HG03565 (cell line): ENCODE data around the gene SOX30.
"Not testable (repeated sequence)": the region's sequence is repeated elsewhere in the genome, so short reads cannot be mapped to it uniquely, and the experiment has no call there.

Experiments
- ATAC-seq: cut with Tn5 transposase; IDR thresholded peaks from one replicate; pipeline ENCODE4 v1.9.1; 2021; ENCODE audit warnings: mild to moderate bottlenecking, moderate library complexity; ENCODE audit not compliant: unreplicated experiment

SOX30 gene

DNA sequence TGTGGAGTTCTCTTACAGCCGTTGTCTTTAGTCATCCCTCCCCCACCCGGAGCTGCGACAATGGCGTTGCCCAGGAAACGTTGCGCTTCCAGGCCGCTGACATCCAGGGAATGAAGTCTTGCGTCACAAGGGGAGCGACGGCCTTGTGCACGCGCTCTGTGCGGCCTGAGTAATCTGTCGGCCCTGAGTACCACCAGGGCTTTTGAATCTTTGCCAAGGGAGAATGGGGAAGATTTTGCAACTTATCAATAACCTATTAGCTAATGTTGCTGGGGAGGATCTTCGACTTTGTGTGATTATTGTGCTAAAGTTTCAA, at the start of gene SOX30:
Gene SOX30 (minus strand): TSS at position 62 of the 316 bp plus-strand sequence. CDS start 360 bp downstream, outside the sequence.
- no peak for ATAC-seq

DNA sequence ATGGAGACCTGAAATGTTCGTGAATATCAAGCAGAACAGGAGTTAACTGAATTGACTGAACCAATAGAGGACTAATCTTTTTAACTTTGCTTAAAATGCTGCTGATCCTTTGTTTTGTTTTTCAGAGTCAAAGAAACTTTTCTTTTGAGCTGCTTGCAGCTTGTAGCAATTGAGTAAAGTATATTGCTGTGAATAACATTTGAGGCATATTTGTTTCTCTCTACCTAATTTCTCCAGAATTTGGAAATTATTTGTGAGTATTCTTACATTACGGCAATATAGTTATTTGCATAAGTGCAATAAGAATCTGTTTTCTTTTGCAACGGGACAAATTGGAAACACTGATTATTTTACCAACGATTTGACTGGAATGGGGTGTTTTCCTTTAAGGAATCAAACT, 46.4 kb upstream of the SOX30 start:
- ATAC-seq = not testable (repeated sequence)

DNA sequence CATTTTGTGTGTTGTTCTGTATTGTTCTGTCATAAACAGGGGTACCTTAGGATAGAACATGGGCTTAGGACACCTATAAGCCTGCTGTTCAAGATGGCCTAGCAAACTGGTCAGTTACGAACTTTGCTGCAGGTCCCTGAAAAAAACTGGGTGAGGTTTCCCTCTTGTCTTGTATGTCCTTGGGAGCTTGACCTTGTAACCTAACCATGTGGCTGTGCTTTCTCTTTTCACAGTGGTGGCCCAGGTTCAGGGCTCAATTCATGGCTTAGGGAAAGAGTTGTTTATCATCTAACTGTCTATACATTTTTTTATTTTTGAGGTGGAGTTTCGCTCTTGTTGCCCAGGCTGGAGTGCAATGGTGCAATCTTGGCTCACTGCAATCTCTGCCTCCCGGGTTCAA, 43.9 kb upstream of the SOX30 start:
- ATAC-seq = not testable (repeated sequence)

DNA sequence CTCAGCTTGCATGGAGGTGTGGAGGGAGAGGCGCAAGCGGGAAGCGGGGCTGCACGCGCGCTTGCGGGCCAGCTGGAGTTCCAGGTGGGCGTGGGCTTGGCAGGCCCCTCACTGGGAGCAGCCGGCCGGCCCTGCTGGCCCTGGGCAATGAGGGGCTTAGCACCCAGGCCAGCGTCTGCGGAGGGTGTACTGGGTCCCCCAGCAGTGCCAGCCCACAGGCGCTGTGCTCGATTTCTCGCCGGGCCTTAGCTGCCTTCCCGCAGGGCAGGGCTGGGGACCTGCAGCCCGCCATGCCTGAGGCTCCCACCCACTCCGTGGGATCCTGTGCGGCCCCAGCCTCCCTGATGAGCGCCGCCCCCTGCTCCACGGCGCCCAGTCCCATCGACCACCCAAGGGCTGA, 41.6 kb upstream of the SOX30 start:
- ATAC-seq = not testable (repeated sequence)

DNA sequence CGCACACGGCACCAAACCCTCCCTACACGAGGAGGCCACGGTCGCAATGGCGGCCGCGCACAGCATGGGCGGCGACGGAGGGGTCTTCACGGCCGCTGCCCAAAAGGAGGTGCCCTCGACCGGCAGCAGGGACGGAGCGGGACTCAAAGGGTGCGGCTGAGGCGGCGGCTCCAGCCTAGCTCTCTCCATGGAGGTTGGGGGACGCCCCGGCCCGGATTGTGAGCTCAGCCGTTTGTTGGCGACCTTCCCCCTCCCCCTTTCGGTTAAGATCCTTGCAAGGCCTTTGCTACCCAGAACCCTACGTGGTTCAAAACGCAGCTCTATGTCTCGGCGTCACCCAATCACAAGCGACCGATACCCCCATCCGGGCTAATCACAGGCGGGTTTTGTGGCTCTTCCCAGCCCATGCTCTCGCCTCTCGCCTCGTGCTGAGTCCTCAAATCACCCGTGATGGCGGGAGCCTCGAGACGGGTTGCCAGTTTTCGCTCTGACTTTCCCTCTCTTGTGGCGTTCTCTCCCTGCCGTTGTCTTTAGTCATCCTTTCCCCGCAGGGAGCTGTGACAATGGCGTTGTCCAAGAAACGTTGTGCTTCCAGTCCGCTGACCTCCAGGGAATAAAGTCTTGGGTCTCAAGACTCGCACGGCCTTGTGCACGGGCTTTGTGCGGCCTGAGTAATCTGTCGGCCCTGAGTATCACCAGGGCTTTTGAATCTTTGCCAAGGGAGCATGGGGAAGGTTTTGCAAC, 38.6 kb upstream of the SOX30 start:
- no peak for ATAC-seq

DNA sequence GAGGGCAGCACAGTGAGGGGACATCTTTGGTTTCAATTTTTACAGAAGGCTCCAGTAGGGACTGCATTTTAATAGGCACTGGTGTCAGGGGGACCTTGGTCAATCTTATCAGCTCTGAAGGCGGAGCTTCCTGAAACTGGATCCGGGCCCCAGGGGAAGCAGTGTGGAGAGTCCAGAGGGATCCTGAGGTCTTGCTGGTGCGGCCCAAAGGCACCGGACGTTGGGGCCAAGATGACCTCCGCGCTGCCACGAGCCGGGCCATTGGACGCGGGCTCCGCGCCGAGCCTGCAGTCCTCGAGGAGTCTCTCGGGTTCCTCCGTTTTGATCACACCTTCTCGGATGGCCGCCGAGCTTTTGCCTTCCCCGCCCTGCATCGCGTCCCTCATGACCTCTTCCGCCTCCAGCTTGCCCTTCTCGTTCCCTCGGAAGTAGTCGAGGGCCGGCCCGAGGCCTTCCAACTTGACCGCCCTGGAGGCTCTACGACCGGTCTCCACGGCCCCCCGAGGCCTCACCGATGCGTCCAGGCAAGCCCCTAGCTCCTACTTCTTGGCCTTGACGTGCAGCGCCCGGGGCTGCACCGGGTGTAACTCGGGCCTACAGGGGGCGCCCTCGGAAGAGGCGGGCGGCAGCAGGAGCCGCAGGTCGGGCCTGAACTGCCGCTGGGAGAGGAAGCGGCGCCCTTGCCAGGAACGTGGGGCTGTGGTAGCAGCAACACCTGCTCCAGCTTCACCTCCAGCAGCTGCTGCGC, 37.9 kb upstream of the SOX30 start:
- no peak for ATAC-seq

DNA sequence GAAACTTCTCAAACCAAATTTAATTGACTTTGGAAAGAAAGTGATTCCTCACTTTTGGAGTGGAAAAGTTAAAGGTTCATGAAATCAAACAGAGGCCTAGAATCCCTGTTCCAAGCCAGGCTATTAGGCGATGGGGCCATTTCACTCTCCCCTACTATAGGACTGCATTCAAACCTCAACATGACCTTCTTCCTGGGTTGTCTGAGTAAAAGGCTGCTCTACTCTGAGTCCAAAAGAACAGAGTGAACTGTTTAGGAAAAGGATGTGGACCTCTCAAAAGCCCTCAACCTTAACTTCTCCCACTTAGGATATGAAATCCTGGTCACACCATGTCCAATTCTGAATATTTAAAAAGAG, 34.9 kb upstream of the SOX30 start:
- no peak for ATAC-seq

DNA sequence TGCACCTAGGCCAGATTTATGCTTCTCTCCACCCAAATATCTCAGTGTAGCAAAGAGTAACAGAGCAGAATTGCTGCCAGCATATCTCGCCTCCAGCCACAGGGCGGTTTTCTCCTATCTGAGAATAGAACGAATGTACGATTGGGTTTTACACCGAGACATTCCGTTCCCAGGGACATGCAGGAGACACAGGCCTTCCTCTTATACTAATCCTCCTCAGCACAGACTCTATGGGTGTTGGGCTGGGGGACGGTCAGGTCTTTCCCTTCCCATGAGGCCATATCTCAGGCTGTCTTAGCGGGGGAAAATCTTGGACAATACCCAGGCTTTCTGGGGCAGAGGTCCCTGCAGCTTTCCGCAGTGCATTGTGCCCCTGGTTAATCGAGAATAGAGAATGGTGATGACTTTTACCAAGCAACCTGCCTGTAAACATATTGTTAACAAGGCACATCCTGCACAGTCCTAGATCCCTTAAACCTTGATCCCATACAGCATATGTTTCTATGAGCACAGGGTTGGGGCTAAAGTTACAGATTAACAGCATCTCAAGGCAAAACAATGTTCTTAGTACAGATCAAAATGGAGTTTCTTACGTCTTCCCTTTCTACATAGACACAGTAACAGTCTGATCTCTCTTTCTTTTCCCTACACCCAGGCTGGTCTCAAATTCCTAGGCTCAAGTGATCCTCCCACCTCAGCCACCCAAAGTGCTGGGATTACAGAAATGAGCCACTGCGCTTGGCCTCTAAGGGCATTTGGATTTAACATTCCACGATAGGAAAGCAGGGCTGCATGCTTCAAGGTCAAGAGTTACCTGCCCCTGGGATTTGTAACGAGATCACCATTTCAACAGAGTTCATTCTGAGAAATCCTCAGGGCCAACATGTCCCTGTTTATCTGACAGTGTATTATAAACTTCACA, 34.3 kb upstream of the SOX30 start:
- ATAC-seq = not testable (repeated sequence)

DNA sequence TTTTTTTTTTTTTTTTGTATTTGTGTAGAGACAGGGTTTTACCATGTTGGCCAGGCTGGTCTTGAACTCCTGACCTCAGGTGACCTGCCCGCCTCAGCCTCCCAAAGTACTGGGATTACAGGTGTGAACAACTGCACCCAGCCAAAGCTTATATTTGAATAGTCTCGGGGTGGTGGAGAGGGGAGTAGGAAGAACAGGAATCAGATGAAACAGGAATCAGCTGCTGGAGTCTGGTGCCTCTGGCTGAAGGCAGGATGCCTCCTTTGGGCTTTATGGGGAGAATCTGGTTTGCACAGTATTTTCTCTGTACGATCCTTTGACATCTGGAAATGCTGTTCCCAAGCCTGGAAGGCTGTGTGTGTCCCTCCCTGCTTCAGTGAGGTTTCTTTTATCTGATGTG, 30.0 kb upstream of the SOX30 start:
- ATAC-seq = no peak

DNA sequence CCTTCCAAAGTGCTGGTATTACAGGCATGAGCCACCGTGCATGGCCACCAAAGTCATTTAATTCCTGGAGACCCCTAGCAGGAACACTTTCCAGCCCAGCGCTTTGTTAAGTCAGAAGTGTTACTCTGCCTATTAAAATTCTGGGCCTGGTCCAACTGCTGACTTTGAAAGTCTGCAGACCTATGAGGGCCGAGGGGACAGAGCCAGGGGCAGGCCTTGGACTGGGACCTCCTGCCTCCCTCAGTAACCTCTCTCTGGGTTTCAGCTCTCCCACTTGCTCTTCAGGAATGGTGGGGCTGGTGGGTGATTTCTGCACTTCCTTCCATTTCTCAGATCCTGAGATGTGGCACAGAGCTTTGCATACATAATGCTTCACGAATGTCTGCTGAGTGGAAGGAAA, 28.8 kb upstream of the SOX30 start:
- ATAC-seq = no peak

DNA sequence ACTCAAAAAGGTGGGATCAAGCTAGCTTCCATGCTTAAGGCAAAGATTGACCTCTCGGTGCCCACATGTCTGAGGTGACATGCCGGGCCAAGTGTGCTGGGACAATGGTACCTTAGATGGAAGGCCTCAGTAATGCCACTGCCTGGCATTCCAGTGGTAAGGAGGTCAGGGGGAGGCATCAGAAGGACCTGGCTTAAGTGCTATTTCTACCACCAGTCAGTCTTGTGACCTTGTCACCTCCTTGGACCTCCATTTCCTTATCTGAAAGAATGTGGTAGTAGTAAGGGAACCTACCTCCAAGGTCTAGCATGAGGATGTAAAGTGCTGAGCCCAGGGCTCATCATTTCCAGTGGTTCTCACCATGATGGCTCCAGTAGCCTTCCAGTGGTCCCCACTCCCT, 28.0 kb upstream of the SOX30 start:
- ATAC-seq = no peak

DNA sequence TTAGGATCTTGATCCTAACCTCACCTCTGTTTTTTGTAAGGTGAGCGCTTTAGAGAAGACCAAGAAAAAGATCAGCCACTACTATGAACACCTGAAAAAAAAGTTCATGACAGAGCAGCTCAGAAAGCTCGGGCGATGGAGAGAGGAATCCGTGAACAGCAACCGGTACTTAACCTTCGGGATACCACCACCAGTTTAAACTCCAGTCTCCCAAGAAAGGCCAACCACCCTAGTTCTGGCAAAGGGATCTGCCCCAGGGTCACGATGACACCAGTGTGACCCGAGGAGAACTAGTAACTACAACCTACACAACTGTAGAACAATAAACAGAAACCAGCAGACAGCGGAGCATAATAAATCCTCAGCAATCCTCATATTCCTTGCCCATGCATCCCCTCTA, 27.6 kb upstream of the SOX30 start:
- no peak for ATAC-seq

DNA sequence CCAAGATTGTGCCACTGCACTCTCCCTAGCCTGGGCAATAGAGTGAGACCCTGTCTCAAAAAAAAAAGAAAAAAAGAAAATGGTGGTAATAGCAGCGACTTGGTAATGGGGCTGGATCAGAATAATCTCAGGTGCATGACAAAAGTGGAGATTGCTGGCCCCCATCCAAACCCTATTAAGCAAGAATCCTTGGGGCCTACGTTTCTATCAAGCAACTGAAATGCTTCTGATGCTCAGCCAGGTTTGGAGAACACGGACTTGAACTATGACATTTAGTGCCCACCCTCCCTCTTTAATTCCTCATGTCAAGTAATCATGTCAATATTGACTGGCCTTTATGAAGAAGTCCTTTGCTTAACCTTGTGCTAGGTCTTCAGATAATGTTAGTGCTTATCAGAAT, 25.7 kb upstream of the SOX30 start:
- ATAC-seq = no peak

DNA sequence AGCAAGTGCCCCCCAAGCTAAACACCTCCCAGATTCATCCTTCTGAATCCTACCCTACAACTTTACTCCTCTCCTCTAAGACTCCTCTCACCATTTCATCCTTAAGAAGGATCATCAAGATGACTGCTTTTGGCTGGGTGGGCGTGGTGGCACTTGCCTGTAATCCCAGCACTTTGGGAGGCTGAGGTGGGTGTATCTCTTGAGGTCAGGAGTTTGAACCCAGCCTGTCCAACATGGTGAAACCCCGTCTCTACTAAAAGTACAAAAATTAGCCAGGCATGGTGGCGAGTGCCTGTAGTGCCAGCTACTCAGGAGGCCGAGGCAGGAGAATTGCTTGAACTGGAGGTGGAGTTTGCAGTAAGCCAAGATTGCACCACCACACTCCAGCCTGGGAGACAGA, 22.1 kb upstream of the SOX30 start:
- ATAC-seq = not testable (repeated sequence)

DNA sequence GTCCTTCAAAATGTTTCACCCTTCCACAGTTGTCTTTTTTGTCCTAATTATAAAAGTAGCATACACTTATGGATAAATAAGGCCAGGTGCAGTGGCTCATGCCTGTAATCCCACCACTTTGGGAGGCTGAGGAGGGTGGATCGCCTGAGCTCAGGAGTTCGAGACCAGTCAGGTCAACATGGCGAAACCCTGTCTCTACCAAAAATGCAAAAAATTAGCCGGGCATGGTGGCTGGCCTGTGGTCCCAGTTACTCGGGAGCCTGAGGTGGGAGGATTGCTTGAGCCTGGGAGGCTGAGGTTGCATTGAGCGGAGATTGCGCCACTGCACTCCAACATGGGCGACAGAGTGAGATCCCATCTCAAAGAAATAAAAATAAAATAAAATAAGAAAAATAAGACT, 20.7 kb upstream of the SOX30 start:
- no peak for ATAC-seq

DNA sequence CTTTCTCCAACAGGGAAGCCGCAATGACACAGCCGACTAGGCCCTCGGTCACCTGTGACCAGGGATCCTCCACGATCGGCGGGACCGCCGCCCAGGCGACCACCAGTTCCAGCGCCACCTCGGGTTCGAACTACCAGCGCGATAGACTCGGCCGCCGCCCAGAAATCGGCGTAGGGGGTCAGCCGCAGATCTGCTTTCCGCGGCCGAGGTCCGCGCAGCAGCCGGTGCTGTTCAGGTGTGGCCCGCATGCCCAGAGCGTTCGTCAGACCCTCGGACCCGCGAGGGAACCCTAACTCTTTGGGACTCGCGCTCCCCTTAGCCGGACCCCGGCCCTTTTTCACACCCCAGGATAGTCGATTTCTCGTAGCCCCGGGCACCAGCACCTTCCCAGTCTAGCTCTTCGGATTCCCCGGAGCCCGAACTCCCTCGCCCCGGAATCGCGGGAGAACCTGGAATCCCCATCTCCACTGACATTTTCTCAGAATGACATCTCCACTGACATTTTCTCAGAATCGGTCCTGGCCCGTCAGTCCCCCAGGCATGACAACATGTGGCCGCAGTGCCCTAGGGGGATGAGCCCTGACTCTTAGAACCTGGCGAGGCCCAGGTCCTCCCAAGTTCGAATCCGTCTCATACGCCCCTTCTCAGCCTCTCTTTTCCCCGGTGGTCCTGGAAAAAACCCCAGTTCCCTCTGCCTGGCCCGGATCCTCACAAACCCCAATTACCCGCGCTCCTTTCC, 19.5 kb upstream of the SOX30 start:
- ATAC-seq = no peak

DNA sequence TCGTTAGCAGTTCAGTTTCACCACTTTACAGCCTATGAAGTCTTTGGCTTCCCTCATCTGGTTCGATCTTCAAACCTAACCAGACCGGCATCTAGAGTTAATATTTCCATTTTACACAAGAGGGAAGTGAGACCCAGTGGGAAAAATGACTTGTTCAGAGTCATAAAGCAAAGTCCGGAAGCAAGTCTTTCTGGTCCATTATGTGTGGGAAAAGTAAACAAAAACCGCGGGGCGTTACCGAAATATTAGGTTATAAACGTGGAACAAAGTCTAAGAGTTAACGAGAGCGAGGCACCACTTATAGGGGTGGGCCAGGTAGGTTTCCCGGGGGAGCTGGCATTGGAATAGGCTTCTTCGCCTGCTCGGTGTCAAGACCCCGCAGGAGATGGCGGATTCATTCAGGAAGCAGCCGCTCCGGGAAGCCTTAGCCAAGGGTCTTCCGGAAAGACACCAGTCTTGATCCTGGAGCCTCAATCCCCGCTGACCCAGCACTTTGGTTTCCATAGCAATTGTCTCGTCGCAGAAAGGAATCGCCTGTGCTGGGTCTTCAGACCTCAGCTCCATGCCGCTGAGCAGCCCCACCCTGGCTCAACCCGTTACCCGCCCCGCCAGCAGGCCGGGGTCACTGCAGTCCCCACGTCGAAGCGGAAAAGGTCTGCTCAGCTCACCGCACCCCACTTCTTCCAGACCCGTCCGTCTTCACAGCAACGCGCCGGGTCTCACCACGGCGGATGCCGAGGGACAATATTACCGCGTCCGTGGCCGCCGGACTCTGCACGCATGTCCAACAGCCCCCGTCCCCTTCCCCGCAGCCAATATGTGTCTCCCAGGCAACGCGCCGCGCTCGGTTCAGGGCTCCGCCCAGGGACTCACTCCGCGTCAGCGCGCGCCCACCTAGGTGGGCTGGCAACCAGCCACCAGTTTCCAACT, 18.7 kb upstream of the SOX30 start, which contains the start of gene C5orf52:
Gene C5orf52 (plus strand): TSS at position 872 of the 930 bp plus-strand sequence. CDS start 82 bp downstream, outside the sequence.
- ATAC-seq = no peak

DNA sequence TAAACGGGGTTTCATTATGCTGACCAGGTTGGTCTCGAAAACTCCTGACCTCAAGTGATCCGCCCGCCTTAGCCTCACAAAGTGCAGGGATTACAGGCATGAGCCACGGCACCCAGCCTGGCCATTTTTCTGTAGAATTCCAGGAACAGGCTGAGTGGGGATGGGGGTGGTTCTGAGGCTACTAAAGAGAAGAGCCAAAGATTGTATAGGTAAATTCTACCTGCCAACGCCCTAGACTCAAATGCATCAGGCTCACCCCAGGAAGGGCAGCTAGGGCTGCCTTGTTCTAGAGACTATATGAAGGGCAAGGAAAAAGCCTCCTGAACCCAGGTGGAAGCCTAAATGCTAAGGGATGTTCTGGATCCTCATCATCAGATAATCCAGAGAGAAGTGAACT, 17.5 kb upstream of the SOX30 start:
- no peak for ATAC-seq

DNA sequence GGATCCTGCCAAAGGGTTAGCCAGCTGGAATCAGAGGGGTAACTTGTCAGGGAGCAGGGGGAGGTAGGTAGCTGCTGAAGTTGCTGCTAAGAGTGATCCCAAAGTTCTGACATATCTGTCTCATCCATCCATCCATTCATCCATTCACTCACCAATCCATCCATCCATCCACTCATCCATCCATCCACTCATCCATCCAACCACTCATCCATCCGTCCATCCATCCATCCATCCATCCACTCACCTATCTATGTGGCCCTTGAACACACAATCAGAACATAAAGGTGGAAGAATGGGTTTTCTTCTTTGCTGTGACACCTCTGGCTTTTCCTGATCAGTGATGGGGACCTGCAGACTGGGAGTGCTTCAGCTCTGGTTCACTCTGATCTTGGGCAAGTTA, 16.1 kb upstream of the SOX30 start:
- no peak for ATAC-seq
